ENCODE measurements around the gene POLA1. TPM values are rescaled to one million over a fixed set of nuclear protein-coding genes. Genes with fewer than 3 reads are reported as not detected.

POLA1 gene
- polyA plus RNA-seq, 1 experiment = 2.2 TPM

GRCh38 chrX:24748196-24748595 is 54.5 kb downstream of the POLA1 start:
- H3K9me3 ChIP-seq (ENCODE audit: control insufficient read depth, insufficient read depth, low read length) = no peaks in the 10 kb centered on the region
- H3K27me3 ChIP-seq (ENCODE audit: control insufficient read depth, insufficient read depth, low read length) = no peaks in the 10 kb centered on the region
- CTCF ChIA-PET = no interaction called here
- TF ChIP-seq CTCF (IDR thresholded peaks at IDR 0.05; ENCODE audit: low read depth, low read length) = no peak
- POLR2A ChIA-PET = no interaction called here
- H3K4me3 ChIP-seq (ENCODE audit: low read depth, low read length) = no peak overlapping the region
- no peak for DNase-seq (ENCODE audit: low read depth, low spot score)
- H3K27ac ChIP-seq (ENCODE audit: low read depth, low read length) = no peak overlapping the region

- no peak for TF ChIP-seq CTCF (IDR thresholded peaks at IDR 0.05; ENCODE audit: low read depth, low read length)
- DNase-seq (ENCODE audit: low read depth, low spot score) = no peak
- ChIA-PET POLR2A (no interaction called here), CTCF (no interaction called here)
- Histone ChIP-seq H3K4me3 (ENCODE audit: low read depth, low read length) (no peak overlapping the region), H3K27me3 (ENCODE audit: control insufficient read depth, insufficient read depth, low read length) (no peaks in the 10 kb centered on the region), H3K9me3 (ENCODE audit: control insufficient read depth, insufficient read depth, low read length) (no peaks in the 10 kb centered on the region), H3K27ac (ENCODE audit: low read depth, low read length) (no peak overlapping the region)
Observed at GRCh38 chrX:24759786-24760185, 66.1 kb downstream of the POLA1 start.

- H3K9me3 ChIP-seq (ENCODE audit: control insufficient read depth, insufficient read depth, low read length) = no peaks in the 10 kb centered on the region
- TF ChIP-seq CTCF (IDR thresholded peaks at IDR 0.05; ENCODE audit: low read depth, low read length) = no peak
- ChIA-PET CTCF (interaction anchor here (2.1 kb wide), 1 partner anchor 384 kb away, joined by 9 read pairs; no protein-coding TSS in a partner anchor), POLR2A (no interaction called here)
- H3K4me3 ChIP-seq (ENCODE audit: low read depth, low read length) = no peak overlapping the region
- H3K27me3 ChIP-seq (ENCODE audit: control insufficient read depth, insufficient read depth, low read length) = no peaks in the 10 kb centered on the region
- peak; percentile 23 for DNase-seq (ENCODE audit: low read depth, low spot score)
- H3K27ac ChIP-seq (ENCODE audit: low read depth, low read length) = no peak overlapping the region
Observed at GRCh38 chrX:24760363-24761000, 66.8 kb downstream of the POLA1 start.

- Histone ChIP-seq H3K27ac (ENCODE audit: low read depth, low read length) (no peak overlapping the region), H3K4me3 (ENCODE audit: low read depth, low read length) (no peak overlapping the region), H3K9me3 (ENCODE audit: control insufficient read depth, insufficient read depth, low read length) (no peaks in the 10 kb centered on the region), H3K27me3 (ENCODE audit: control insufficient read depth, insufficient read depth, low read length) (no peaks in the 10 kb centered on the region)
- TF ChIP-seq CTCF (IDR thresholded peaks at IDR 0.05; ENCODE audit: low read depth, low read length) = no peak
- POLR2A ChIA-PET = no interaction called here
- CTCF ChIA-PET = interaction anchor here (2.1 to 2.5 kb wide), 3 partner anchors 9 to 383 kb away, joined by 6 to 9 read pairs (median 8); no protein-coding TSS in a partner anchor
- DNase-seq (ENCODE audit: low read depth, low spot score) = no peak
Observed at GRCh38 chrX:24761306-24761705, 67.6 kb downstream of the POLA1 start.

- Histone ChIP-seq H3K4me3 (ENCODE audit: low read depth, low read length) (no peak overlapping the region), H3K27me3 (ENCODE audit: control insufficient read depth, insufficient read depth, low read length) (no peaks in the 10 kb centered on the region), H3K9me3 (ENCODE audit: control insufficient read depth, insufficient read depth, low read length) (no peaks in the 10 kb centered on the region), H3K27ac (ENCODE audit: low read depth, low read length) (no peak overlapping the region)
- ChIA-PET POLR2A (no interaction called here), CTCF (interaction anchor here (1.5 kb wide), 2 partner anchors 11 to 380 kb away, joined by 5 to 6 read pairs; no protein-coding TSS in a partner anchor)
- no peak for DNase-seq (ENCODE audit: low read depth, low spot score)
- TF ChIP-seq CTCF (IDR thresholded peaks at IDR 0.05; ENCODE audit: low read depth, low read length) = no peak
Observed at GRCh38 chrX:24763989-24764388, 70.3 kb downstream of the POLA1 start.

Data from AG04450 (cell line).